Caco-2 (cell line): ENCODE results near the gene PIGB. TPM values are rescaled to one million over a fixed set of nuclear protein-coding genes. Genes with fewer than 3 reads are reported as not detected.

ENCODE experiments used
- BruUV-seq: library from RNA; stranded (reverse); fragments of 400-500 nt; replicated peaks from 2 replicates; lab custom pipeline; 2021; lab: Mats Ljungman, UMichigan
- CTCF ChIA-PET: fragments of 300-600 bp; sonication (Branson Sonifier 250); formaldehyde crosslinking; loops from one replicate; lab custom pipeline; 2022; ENCODE audit warnings: antibody characterized with exemption; lab: Charles Lee
- POLR2A ChIA-PET: fragments of 300-600 bp; sonication (Branson Sonifier 250); formaldehyde crosslinking; loops from one replicate; lab custom pipeline; 2022; ENCODE audit warnings: antibody characterized with exemption; lab: Charles Lee
- DNase-seq, 2 experiments: peaks; one replicate each; pipeline versions ENCODE4 v3.0.0 to v3.0.0-alpha.2; 2020 to 2022
- H3K27me3 ChIP-seq: replicated peaks from 2 replicates; pipeline ENCODE4 v1.6.0; 2011; ENCODE audit warnings: low read length; ENCODE audit not compliant: control insufficient read depth, insufficient read depth
- H3K36me3 ChIP-seq: 2 replicates; pipeline ENCODE4 v1.5.1; 2011; ENCODE audit warnings: low read length; ENCODE audit not compliant: control insufficient read depth, insufficient read depth
- H3K4me1 ChIP-seq: fragments of 250-450 bp; sonication (Bioruptor Pico); 2 replicates; pipeline ENCODE4 v1.5.1; 2020; ENCODE audit warnings: mild to moderate bottlenecking
- H3K4me3 ChIP-seq: 2 replicates; pipeline ENCODE4 v1.5.1; 2011; ENCODE audit warnings: low read depth, mild to moderate bottlenecking, control low read depth, low read length
- H3K9me3 ChIP-seq: fragments of 250-450 bp; sonication (Bioruptor Pico); 2 replicates; pipeline ENCODE4 v1.5.1; 2020; ENCODE audit warnings: mild to moderate bottlenecking, moderate library complexity
- H3K27ac Mint-ChIP-seq: one replicate; pipeline ENCODE4 v1.8.0; 2022; ENCODE audit warnings: mixed read lengths; ENCODE audit not compliant: unreplicated experiment
- H3K27me3 Mint-ChIP-seq: one replicate; pipeline ENCODE4 v1.8.0; 2022; ENCODE audit warnings: mixed read lengths; ENCODE audit not compliant: insufficient read depth, unreplicated experiment
- H3K36me3 Mint-ChIP-seq: one replicate; pipeline ENCODE4 v1.8.0; 2022; ENCODE audit warnings: mild to moderate bottlenecking, mixed read lengths; ENCODE audit not compliant: insufficient read depth, unreplicated experiment
- H3K4me1 Mint-ChIP-seq: one replicate; pipeline ENCODE4 v1.8.0; 2022; ENCODE audit warnings: low read depth, mixed read lengths; ENCODE audit not compliant: unreplicated experiment
- H3K4me3 Mint-ChIP-seq: one replicate; pipeline ENCODE4 v1.8.0; 2022; ENCODE audit warnings: mild to moderate bottlenecking, moderate library complexity, mixed read lengths; ENCODE audit not compliant: unreplicated experiment
- H3K9me3 Mint-ChIP-seq: one replicate; pipeline ENCODE4 v1.8.0; 2022; ENCODE audit warnings: mixed read lengths; ENCODE audit not compliant: unreplicated experiment
- intact Hi-C: fragments of 100-400 bp; cut with micrococcal nuclease; formaldehyde crosslinking; loops from one replicate; pipeline ENCODE4 v1.10.0; 2022; ENCODE audit not compliant: unreplicated experiment
- total RNA-seq: library from RNA; stranded (reverse); gene quantifications from 2 replicates; pipeline ENCODE4 v1.2.3, GENCODE V29; 2022
- TF ChIP-seq, protein P1 (sequence below), 2 experiments: fragments of 200-600 bp in 1 of 2; IDR thresholded peaks; 1 replicate in 1 of 2; 2 replicates in 1 of 2; pipeline versions ENCODE4 v1.5.1 to v1.8.0; 2011 to 2022; ENCODE audit warnings: antibody characterized with exemption in 1 of 2, control low read depth in 1 of 2, inconsistent platforms in 1 of 2, low read depth in 1 of 2, low read length in 1 of 2, mild to moderate bottlenecking in 1 of 2, moderate library complexity in 1 of 2; ENCODE audit not compliant: insufficient read depth in 1 of 2, severe bottlenecking in 1 of 2, unreplicated experiment in 1 of 2

The PIGB gene
- total RNA-seq, 1 experiment from 2014 or later, result 15.5 TPM

DNA sequence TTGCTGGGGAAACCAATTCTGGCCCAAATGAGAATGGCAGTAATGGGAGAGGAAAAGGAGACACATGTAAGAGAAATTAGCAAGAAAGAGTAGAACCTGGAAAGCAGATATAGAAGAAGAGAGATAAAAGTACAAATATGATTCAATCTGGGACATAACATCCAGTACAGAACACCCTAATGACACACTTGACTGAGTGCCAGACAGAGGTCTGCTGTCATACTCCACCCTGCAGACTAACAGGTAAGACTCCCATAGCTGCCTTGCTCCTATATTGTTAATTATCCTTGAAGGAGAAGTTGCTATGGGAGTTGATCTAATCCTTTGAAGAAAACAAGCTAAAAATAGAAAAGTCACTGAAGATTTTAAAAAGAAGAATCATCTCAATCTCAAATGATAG is 68.0 kb downstream of the PIGB start:
- peaks cover 14% of the 10 kb centered on the region for H3K36me3 Mint-ChIP-seq
- BruUV-seq, result no TSS peak
- DNase-seq, result no peak
- H3K4me3 Mint-ChIP-seq, result no peak overlapping the region
- H3K4me3 ChIP-seq, result no peak overlapping the region
- TF ChIP-seq, protein P1, sequence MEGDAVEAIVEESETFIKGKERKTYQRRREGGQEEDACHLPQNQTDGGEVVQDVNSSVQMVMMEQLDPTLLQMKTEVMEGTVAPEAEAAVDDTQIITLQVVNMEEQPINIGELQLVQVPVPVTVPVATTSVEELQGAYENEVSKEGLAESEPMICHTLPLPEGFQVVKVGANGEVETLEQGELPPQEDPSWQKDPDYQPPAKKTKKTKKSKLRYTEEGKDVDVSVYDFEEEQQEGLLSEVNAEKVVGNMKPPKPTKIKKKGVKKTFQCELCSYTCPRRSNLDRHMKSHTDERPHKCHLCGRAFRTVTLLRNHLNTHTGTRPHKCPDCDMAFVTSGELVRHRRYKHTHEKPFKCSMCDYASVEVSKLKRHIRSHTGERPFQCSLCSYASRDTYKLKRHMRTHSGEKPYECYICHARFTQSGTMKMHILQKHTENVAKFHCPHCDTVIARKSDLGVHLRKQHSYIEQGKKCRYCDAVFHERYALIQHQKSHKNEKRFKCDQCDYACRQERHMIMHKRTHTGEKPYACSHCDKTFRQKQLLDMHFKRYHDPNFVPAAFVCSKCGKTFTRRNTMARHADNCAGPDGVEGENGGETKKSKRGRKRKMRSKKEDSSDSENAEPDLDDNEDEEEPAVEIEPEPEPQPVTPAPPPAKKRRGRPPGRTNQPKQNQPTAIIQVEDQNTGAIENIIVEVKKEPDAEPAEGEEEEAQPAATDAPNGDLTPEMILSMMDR (IDR thresholded peaks at IDR 0.05; ENCODE audit: insufficient read depth in 1 of 2, low read depth in 1 of 2, low read length in 1 of 2, severe bottlenecking in 1 of 2, unreplicated experiment in 1 of 2), result no peak
- intact Hi-C loops, result no loop called here
- H3K27me3 ChIP-seq, result no peaks in the 10 kb centered on the region
- H3K27me3 Mint-ChIP-seq, result no peaks in the 10 kb centered on the region
- peaks cover 7% of the 10 kb centered on the region for H3K4me1 Mint-ChIP-seq
- H3K4me1 ChIP-seq, result no peaks in the 10 kb centered on the region
- no peak overlapping the region for H3K27ac Mint-ChIP-seq
- no peaks in the 10 kb centered on the region; the same call in 1 of the 2 replicates for H3K9me3 ChIP-seq
- H3K36me3 ChIP-seq, result no peaks in the 10 kb centered on the region
- CTCF ChIA-PET, result no interaction called here
- POLR2A ChIA-PET, result no interaction called here
- H3K9me3 Mint-ChIP-seq, result no peaks in the 10 kb centered on the region

DNA sequence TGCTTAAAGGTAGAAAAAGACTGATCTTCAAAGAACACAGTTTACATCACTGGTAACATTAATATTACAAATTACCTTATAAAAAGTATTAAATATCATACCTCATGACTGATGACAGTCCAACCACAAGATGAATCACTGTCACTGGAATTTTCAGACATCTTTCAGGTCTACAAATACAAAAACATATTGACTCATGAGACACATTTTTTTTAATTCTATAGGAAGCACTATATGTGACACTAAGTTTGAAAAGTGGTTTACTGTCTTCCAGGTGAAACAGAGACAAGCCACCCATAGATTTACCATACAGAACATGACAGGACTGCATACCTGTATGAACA is 70.2 kb downstream of the PIGB start:
- Histone ChIP-seq H3K9me3 (no peaks in the 10 kb centered on the region; the same call in 1 of the 2 replicates), H3K4me1 (no peaks in the 10 kb centered on the region), H3K27me3 (no peaks in the 10 kb centered on the region), H3K4me3 (no peak overlapping the region), H3K36me3 (no peaks in the 10 kb centered on the region)
- Mint-ChIP-seq H3K9me3 (no peaks in the 10 kb centered on the region), H3K4me1 (peaks cover 14% of the 10 kb centered on the region), H3K36me3 (peaks cover 12% of the 10 kb centered on the region), H3K27me3 (no peaks in the 10 kb centered on the region), H3K27ac (no peak overlapping the region), H3K4me3 (no peak overlapping the region)
- ChIA-PET CTCF (no interaction called here), POLR2A (no interaction called here)
- no peak for DNase-seq
- intact Hi-C loops, result no loop called here
- no TSS peak for BruUV-seq
- TF ChIP-seq, protein P1 (IDR thresholded peaks at IDR 0.05; ENCODE audit: insufficient read depth in 1 of 2, low read depth in 1 of 2, low read length in 1 of 2, severe bottlenecking in 1 of 2, unreplicated experiment in 1 of 2), result no peak

DNA sequence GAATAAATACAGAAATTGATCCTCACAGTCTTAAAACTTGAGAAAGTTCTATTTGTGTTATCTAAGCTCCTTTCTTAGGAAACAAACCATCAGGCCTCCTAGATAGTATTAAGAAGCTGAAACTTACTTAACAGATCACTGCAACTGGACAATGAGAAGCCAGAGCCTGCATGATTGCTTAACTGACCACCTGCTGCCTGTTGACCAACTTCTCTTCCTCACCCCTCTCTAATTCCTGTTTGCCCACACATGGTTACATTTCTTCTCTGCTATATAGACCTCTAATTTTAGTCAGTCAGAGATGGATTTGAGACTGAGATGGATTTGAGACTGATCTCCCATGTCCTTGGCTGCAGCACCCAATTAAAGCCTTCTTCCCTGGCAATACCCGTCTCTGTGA is 75.7 kb downstream of the PIGB start:
- Histone ChIP-seq H3K36me3 (no peaks in the 10 kb centered on the region), H3K27me3 (no peaks in the 10 kb centered on the region), H3K9me3 (peaks cover 4% of the 10 kb centered on the region), H3K4me3 (no peak overlapping the region), H3K4me1 (peaks cover 8% of the 10 kb centered on the region; the same call in 1 of the 2 replicates)
- peaks cover 14% of the 10 kb centered on the region for H3K4me1 Mint-ChIP-seq
- no peaks in the 10 kb centered on the region for H3K27me3 Mint-ChIP-seq
- H3K27ac Mint-ChIP-seq, result peak overlapping the region; percentile 48
- BruUV-seq, result no TSS peak
- intact Hi-C loops, result no loop called here
- H3K9me3 Mint-ChIP-seq, result no peaks in the 10 kb centered on the region
- DNase-seq, result peak in 1 of 2 experiments; percentile 21
- H3K4me3 Mint-ChIP-seq, result no peak overlapping the region
- CTCF ChIA-PET, result interaction anchor here (0.9 to 1.3 kb wide), 2 partner anchors 36 to 41 kb away, joined by 3 to 6 read pairs; no protein-coding TSS in a partner anchor
- H3K36me3 Mint-ChIP-seq, result peaks cover 17% of the 10 kb centered on the region
- POLR2A ChIA-PET, result interaction anchor here (1.0 kb wide), 1 partner anchor 76 kb away, joined by 3 read pairs; the partner anchor contains the start of genes PIGB and PIGBOS1
- TF ChIP-seq, protein P1 (IDR thresholded peaks at IDR 0.05; ENCODE audit: insufficient read depth in 1 of 2, low read depth in 1 of 2, low read length in 1 of 2, severe bottlenecking in 1 of 2, unreplicated experiment in 1 of 2), result no peak
